Measurements from ENCODE around the gene PSMD9. TPM values are rescaled to one million over a fixed set of nuclear protein-coding genes. Genes with fewer than 3 reads are reported as not detected.

Gene PSMD9
- total RNA-seq, 3 donors from 2014 or later = 34.7 to 65.3 (median 37.9) TPM

- H3K4me3 ChIP-seq = no peak overlapping the region
- no peaks in the 10 kb centered on the region for H3K9me3 ChIP-seq
- no peaks in the 10 kb centered on the region for H3K27me3 ChIP-seq
- H3K36me3 ChIP-seq = no peaks in the 10 kb centered on the region
- TF ChIP-seq POLR2A (IDR thresholded peaks at IDR 0.05) = no peak
- TF ChIP-seq POLR2AphosphoS5 (IDR thresholded peaks at IDR 0.05) = no peak
- H3K4me1 ChIP-seq = no peaks in the 10 kb centered on the region
- intact Hi-C loops (cut with DNase I; ENCODE audit: low total_unique reads) = no loop called here
- peak overlapping the region in 1 of 2 donors; percentile 62 for H3K27ac ChIP-seq
- DNase-seq (ENCODE audit: low spot score in 2 of 2) = no peak
Observed at GRCh38 chr12:121932914-121933521, 44.4 kb downstream of the PSMD9 start.

- intact Hi-C loops (cut with DNase I; ENCODE audit: low total_unique reads) = no loop called here
- Histone ChIP-seq H3K36me3 (no peaks in the 10 kb centered on the region), H3K4me3 (no peak overlapping the region), H3K27me3 (no peaks in the 10 kb centered on the region), H3K27ac (no peak overlapping the region), H3K4me1 (no peaks in the 10 kb centered on the region), H3K9me3 (no peaks in the 10 kb centered on the region)
- TF ChIP-seq POLR2A (IDR thresholded peaks at IDR 0.05) = no peak
- no peak for TF ChIP-seq POLR2AphosphoS5 (IDR thresholded peaks at IDR 0.05)
- TF ChIP-seq, protein P1, sequence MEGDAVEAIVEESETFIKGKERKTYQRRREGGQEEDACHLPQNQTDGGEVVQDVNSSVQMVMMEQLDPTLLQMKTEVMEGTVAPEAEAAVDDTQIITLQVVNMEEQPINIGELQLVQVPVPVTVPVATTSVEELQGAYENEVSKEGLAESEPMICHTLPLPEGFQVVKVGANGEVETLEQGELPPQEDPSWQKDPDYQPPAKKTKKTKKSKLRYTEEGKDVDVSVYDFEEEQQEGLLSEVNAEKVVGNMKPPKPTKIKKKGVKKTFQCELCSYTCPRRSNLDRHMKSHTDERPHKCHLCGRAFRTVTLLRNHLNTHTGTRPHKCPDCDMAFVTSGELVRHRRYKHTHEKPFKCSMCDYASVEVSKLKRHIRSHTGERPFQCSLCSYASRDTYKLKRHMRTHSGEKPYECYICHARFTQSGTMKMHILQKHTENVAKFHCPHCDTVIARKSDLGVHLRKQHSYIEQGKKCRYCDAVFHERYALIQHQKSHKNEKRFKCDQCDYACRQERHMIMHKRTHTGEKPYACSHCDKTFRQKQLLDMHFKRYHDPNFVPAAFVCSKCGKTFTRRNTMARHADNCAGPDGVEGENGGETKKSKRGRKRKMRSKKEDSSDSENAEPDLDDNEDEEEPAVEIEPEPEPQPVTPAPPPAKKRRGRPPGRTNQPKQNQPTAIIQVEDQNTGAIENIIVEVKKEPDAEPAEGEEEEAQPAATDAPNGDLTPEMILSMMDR (IDR thresholded peaks at IDR 0.05) = no peak
- peak in 1 of 2 donors; percentile 62 for DNase-seq (ENCODE audit: low spot score in 2 of 2)
Observed at GRCh38 chr12:121933522-121934308, 45.1 kb downstream of the PSMD9 start.

GRCh38 chr12:121934309-121934664 is 45.7 kb downstream of the PSMD9 start:
- H3K27me3 ChIP-seq = no peaks in the 10 kb centered on the region
- intact Hi-C loops (cut with DNase I; ENCODE audit: low total_unique reads) = no loop called here
- no peaks in the 10 kb centered on the region for H3K9me3 ChIP-seq
- no peaks in the 10 kb centered on the region for H3K36me3 ChIP-seq
- no peak for DNase-seq (ENCODE audit: low spot score in 2 of 2)
- no peaks in the 10 kb centered on the region for H3K4me1 ChIP-seq
- no peak overlapping the region for H3K4me3 ChIP-seq
- TF ChIP-seq, protein P1 (IDR thresholded peaks at IDR 0.05) = no peak
- TF ChIP-seq POLR2AphosphoS5 (IDR thresholded peaks at IDR 0.05) (no peak), POLR2A (IDR thresholded peaks at IDR 0.05) (no peak)
- H3K27ac ChIP-seq = no peak overlapping the region

DNA sequence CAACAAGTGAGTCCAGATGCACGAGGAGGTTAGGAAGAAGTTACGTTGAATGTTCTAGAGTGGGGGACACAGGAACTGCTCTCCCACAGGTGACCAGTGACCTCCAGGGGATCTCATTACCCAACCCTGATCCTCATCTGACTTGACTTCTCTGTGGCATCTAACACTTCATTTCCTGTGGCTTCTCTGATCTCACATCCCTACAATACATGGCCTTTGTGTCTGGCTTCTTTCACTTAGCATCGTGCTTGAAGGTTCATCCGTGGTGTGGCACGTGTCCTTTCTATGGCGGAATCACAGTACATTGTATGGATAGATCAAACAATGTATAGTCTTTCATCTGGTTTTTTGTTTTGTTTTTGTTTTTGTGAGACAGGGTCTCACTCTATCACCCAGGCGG is 49.1 kb downstream of the PSMD9 start:
- H3K4me3 ChIP-seq = no peak overlapping the region
- no peak for TF ChIP-seq POLR2AphosphoS5 (IDR thresholded peaks at IDR 0.05)
- TF ChIP-seq, protein P1 (IDR thresholded peaks at IDR 0.05) = no peak

DNA sequence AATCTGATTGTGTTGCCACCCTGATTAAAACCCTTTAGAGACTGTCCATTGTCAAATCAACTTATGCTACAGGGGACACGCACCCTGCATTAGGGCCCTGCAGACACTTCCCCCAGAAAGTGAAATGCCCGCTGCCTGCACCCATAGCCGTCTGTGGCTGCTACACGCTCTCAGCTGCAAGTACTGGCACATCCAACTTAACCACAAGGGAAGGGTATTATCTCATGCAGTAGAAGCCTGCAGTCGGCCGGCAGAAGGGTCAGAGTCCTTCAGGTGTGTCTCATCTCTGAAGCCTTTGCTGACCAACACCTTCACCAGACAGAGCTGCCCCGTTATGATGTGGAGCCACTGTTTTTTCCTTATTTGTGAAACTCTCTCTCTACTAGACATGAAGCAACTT is 50.6 kb downstream of the PSMD9 start:
- Histone ChIP-seq H3K4me3 (no peak overlapping the region), H3K27ac (no peak overlapping the region), H3K4me1 (no peaks in the 10 kb centered on the region), H3K9me3 (no peaks in the 10 kb centered on the region), H3K36me3 (no peaks in the 10 kb centered on the region), H3K27me3 (no peaks in the 10 kb centered on the region)
- no peak for DNase-seq (ENCODE audit: low spot score in 2 of 2)
- intact Hi-C loops (cut with DNase I; ENCODE audit: low total_unique reads) = no loop called here
- TF ChIP-seq, protein P1 (IDR thresholded peaks at IDR 0.05) = no peak
- no peak for TF ChIP-seq POLR2AphosphoS5 (IDR thresholded peaks at IDR 0.05)
- TF ChIP-seq POLR2A (IDR thresholded peaks at IDR 0.05) = no peak

More for the DNA sequence above, 49.1 kb downstream of the PSMD9 start:
- no peaks in the 10 kb centered on the region for H3K9me3 ChIP-seq
- H3K36me3 ChIP-seq = no peaks in the 10 kb centered on the region
- intact Hi-C loops (cut with DNase I; ENCODE audit: low total_unique reads) = no loop called here
- no peaks in the 10 kb centered on the region for H3K4me1 ChIP-seq
- DNase-seq (ENCODE audit: low spot score in 2 of 2) = no peak
- no peaks in the 10 kb centered on the region for H3K27me3 ChIP-seq
- H3K27ac ChIP-seq = no peak overlapping the region
